Ishikawa (cell line): ENCODE measurements around the gene MUC4.

ENCODE experiments used
- CEBPB ChIP-seq: IDR thresholded peaks from 2 replicates; pipeline ENCODE4 v1.6.1; 2012
- EP300 ChIP-seq: IDR thresholded peaks from 2 replicates; pipeline ENCODE4 v1.6.1; 2012; ENCODE audit warnings: borderline replicate concordance
- FOXM1 ChIP-seq: IDR thresholded peaks from 2 replicates; pipeline ENCODE4 v1.6.1; 2012; ENCODE audit warnings: low read depth, borderline replicate concordance
- NFIC ChIP-seq: IDR thresholded peaks from 2 replicates; pipeline ENCODE4 v1.6.1; 2012
- TAF1 ChIP-seq: IDR thresholded peaks from 2 replicates; pipeline ENCODE4 v1.6.1; 2012; ENCODE audit warnings: low read depth, mild to moderate bottlenecking
- TEAD4 ChIP-seq: IDR thresholded peaks from 2 replicates; pipeline ENCODE4 v1.6.1; 2012
- YY1 ChIP-seq: IDR thresholded peaks from 2 replicates; pipeline ENCODE4 v1.6.1; 2012; ENCODE audit warnings: low read depth
- ZBTB7A ChIP-seq: IDR thresholded peaks from 2 replicates; pipeline ENCODE4 v1.6.1; 2012; ENCODE audit warnings: low read depth
- TF ChIP-seq, protein P1 (sequence below): IDR thresholded peaks from 2 replicates; pipeline ENCODE4 v1.6.1; 2012; ENCODE audit warnings: low read depth, mild to moderate bottlenecking

DNA sequence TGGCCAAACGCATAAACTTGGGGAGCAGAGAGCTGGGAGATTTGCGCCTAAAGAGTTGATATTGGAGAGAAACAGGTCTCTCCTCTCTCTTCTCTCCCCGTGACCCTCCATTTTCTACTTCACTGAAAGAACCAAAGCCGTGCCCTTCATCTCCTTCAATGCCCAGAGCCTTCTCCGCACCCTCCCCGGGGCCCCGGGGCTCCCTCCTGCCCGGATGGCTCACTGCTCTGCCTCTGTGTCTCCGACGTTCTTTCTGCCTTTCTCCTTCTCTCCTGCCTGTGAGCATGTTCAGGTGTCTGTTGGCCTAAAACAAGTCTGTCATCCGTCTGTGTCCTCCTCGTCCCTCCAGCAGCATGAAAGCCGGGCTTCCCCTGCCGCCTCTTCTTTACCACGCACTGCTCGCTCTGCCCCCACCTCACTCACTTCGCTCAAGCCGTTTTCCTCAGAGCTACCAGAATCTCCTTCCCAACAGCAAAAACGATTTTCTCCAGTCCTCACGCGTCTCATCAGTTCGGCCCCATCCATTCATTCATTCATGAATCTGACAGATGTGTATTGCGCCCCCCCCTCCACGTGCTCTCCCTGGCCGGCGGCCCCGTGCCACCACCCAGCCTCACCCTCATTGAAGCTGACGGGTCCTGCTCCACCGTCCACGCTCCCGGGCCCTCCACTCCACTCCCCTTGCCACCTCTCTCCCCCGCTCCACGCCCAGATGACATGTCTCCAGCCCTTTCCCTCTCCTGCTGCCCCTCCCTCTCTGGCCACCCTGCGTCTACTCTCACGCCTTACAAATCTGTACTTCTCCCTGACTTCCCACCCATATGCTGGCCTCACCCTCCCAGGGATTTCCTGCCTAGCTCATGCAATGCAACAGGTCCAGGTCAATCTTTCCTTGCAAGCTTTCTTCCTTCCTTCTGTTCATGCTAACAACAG lies 10.2 kb downstream of the MUC4 start:
- TF ChIP-seq FOXM1: no peak
- TF ChIP-seq CEBPB: no peak
- TF ChIP-seq YY1: no peak
- TF ChIP-seq, protein P1, sequence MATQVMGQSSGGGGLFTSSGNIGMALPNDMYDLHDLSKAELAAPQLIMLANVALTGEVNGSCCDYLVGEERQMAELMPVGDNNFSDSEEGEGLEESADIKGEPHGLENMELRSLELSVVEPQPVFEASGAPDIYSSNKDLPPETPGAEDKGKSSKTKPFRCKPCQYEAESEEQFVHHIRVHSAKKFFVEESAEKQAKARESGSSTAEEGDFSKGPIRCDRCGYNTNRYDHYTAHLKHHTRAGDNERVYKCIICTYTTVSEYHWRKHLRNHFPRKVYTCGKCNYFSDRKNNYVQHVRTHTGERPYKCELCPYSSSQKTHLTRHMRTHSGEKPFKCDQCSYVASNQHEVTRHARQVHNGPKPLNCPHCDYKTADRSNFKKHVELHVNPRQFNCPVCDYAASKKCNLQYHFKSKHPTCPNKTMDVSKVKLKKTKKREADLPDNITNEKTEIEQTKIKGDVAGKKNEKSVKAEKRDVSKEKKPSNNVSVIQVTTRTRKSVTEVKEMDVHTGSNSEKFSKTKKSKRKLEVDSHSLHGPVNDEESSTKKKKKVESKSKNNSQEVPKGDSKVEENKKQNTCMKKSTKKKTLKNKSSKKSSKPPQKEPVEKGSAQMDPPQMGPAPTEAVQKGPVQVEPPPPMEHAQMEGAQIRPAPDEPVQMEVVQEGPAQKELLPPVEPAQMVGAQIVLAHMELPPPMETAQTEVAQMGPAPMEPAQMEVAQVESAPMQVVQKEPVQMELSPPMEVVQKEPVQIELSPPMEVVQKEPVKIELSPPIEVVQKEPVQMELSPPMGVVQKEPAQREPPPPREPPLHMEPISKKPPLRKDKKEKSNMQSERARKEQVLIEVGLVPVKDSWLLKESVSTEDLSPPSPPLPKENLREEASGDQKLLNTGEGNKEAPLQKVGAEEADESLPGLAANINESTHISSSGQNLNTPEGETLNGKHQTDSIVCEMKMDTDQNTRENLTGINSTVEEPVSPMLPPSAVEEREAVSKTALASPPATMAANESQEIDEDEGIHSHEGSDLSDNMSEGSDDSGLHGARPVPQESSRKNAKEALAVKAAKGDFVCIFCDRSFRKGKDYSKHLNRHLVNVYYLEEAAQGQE: no peak
- TF ChIP-seq EP300: no peak
- no peak for TF ChIP-seq ZBTB7A
- no peak for TF ChIP-seq TEAD4
- TF ChIP-seq TAF1: no peak
- TF ChIP-seq NFIC: no peak
